Suprapubic skin (tissue), 4 donors: Measurements from ENCODE around the gene MYO10. TPM values are rescaled to one million over a fixed set of nuclear protein-coding genes. Genes with fewer than 3 reads are reported as not detected.

Experiments used
- DNase-seq, 2 donors: peaks; one replicate each; pipeline ENCODE4 v3.0.0-alpha.2; 2019; ENCODE audit warnings: low spot score in 2 of 2
- H3K27ac ChIP-seq: fragments of 200-600 bp; sonication (generic); one replicate; pipeline ENCODE4 v1.5.1; 2019
- H3K27me3 ChIP-seq: fragments of 200-600 bp; sonication (generic); one replicate; pipeline ENCODE4 v1.5.1; 2019
- H3K36me3 ChIP-seq: fragments of 200-600 bp; sonication (generic); one replicate; pipeline ENCODE4 v1.5.1; 2019
- H3K4me1 ChIP-seq: fragments of 200-600 bp; sonication (generic); one replicate; pipeline ENCODE4 v1.5.1; 2019
- H3K4me3 ChIP-seq: fragments of 200-600 bp; sonication (generic); one replicate; pipeline ENCODE4 v1.5.1; 2019; ENCODE audit warnings: mild to moderate bottlenecking
- H3K9me3 ChIP-seq: fragments of 200-600 bp; sonication (generic); one replicate; pipeline ENCODE4 v1.5.1; 2019
- EP300 ChIP-seq: sonication (generic); formaldehyde crosslinking; IDR thresholded peaks from one replicate; pipeline ENCODE4 v1.6.1; 2017; ENCODE audit warnings: antibody characterized with exemption
- POLR2A ChIP-seq, 2 donors: fragments of 450-650 bp; IDR thresholded peaks; one replicate each; pipeline ENCODE4 v1.6.1; 2017; ENCODE audit warnings: antibody characterized with exemption in 2 of 2, mild to moderate bottlenecking in 2 of 2, moderate library complexity in 2 of 2
- POLR2AphosphoS5 ChIP-seq, 3 donors: sonication (generic); formaldehyde crosslinking; IDR thresholded peaks; one replicate each; pipeline ENCODE4 v1.6.1; 2017; ENCODE audit warnings: antibody characterized with exemption in 3 of 3
- WGBS: methylation state at CpG from one replicate; pipeline ENCODE4 v1.1.5; 2018; 5-methylcytosine and 5-hydroxymethylcytosine counted together
- total RNA-seq, 4 donors: library from RNA; depleted of rRNA; stranded (reverse); fragments of >200 nt; gene quantifications; one replicate each; pipeline ENCODE4 v1.1.0, GENCODE V29; 2016
- TF ChIP-seq, protein P1 (sequence below), 2 donors: fragments of 200-600 bp in 1 of 2; fragments of 450-650 bp in 1 of 2; sonication (generic) in 1 of 2; IDR thresholded peaks; one replicate each; pipeline ENCODE4 v1.5.1; 2016 to 2019; ENCODE audit warnings: antibody characterized with exemption in 2 of 2, mild to moderate bottlenecking in 1 of 2, moderate library complexity in 1 of 2

Gene MYO10
- total RNA-seq, 4 donors from 2014 or later: 37.7 to 109 (median 64.6) TPM

DNA sequence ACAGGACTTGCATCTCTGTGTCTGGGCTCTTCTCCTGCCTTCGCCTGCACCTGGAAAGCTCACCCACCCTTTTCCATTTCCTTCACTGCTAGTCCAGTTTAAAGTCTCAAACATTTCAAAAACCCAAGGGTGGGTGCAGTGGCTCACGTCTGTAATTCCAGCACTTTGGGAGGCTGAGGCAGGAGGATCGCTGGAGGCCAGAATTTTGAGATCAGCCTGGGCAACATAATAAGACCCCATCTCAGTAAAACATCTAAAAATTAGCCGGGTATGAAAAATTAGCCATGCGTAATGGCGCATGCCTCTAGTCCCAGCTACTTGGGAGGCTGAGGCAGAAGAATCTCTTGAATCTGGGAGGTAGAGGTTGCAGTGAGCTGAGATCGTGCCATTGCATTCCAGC lies 179.4 kb downstream of the MYO10 start:
- Histone ChIP-seq H3K27ac (no peak overlapping the region), H3K27me3 (no peaks in the 10 kb centered on the region), H3K4me1 (no peaks in the 10 kb centered on the region), H3K9me3 (no peaks in the 10 kb centered on the region), H3K4me3 (no peak overlapping the region), H3K36me3 (peaks cover 47% of the 10 kb centered on the region)
- no peak for DNase-seq
- 98% methylated on average over 7 of the region's 7 CpGs for WGBS
- no peak for TF ChIP-seq POLR2AphosphoS5 (IDR thresholded peaks at IDR 0.05)
- TF ChIP-seq, protein P1, sequence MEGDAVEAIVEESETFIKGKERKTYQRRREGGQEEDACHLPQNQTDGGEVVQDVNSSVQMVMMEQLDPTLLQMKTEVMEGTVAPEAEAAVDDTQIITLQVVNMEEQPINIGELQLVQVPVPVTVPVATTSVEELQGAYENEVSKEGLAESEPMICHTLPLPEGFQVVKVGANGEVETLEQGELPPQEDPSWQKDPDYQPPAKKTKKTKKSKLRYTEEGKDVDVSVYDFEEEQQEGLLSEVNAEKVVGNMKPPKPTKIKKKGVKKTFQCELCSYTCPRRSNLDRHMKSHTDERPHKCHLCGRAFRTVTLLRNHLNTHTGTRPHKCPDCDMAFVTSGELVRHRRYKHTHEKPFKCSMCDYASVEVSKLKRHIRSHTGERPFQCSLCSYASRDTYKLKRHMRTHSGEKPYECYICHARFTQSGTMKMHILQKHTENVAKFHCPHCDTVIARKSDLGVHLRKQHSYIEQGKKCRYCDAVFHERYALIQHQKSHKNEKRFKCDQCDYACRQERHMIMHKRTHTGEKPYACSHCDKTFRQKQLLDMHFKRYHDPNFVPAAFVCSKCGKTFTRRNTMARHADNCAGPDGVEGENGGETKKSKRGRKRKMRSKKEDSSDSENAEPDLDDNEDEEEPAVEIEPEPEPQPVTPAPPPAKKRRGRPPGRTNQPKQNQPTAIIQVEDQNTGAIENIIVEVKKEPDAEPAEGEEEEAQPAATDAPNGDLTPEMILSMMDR (IDR thresholded peaks at IDR 0.05): no peak
- no peak for TF ChIP-seq POLR2A (IDR thresholded peaks at IDR 0.05)
- no peak for TF ChIP-seq EP300

DNA sequence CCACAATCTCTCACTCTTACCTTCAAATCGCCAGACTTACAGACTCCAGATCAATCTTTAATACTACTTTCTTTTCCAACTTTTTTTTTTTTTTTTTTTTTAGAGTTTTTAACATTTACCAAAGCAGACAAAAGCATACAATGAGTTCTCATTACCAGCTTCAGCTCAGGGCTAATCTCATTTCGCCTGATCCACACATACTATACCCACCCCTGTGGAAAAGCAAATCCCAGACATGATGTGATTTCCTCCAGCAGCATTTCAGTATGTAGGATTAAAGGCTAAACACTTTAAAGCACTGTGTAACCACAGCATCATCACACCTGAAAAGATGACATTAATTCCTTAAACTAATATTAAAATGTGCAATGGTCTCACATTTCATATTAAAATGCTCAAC lies 180.4 kb downstream of the MYO10 start:
- DNase-seq: no peak

DNA sequence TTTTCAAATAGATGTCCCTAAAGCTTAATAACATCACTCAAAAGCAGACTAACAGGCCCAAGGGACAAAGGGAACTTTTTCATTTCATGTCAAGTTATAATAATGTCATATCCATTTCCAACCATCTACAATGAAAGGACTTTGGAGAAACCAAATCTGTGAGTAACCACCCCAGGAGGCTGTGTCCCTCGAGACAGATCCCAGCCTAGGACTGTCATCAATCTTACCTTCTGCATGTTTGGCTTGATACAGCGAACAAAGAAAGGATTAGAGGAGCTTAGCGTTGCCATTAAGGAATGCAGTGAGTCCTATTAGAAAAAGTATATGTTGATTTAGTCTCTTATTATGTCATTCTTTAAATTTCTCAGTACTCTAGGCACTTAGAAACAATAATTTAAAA lies 181.5 kb downstream of the MYO10 start:
- Histone ChIP-seq H3K36me3 (peaks cover 30% of the 10 kb centered on the region), H3K4me3 (no peak overlapping the region), H3K4me1 (no peaks in the 10 kb centered on the region), H3K9me3 (no peaks in the 10 kb centered on the region), H3K27ac (no peak overlapping the region), H3K27me3 (no peaks in the 10 kb centered on the region)
- TF ChIP-seq, protein P1 (IDR thresholded peaks at IDR 0.05): no peak
- DNase-seq: no peak
- WGBS: 88% methylated on average over 3 of the region's 3 CpGs

More for the DNA sequence above, 180.4 kb downstream of the MYO10 start:
- TF ChIP-seq, protein P1 (IDR thresholded peaks at IDR 0.05): no peak
- TF ChIP-seq EP300: no peak
- TF ChIP-seq POLR2AphosphoS5 (IDR thresholded peaks at IDR 0.05): no peak
- TF ChIP-seq POLR2A (IDR thresholded peaks at IDR 0.05): no peak
- Histone ChIP-seq H3K27me3 (no peaks in the 10 kb centered on the region), H3K9me3 (no peaks in the 10 kb centered on the region), H3K4me3 (no peak overlapping the region), H3K27ac (no peak overlapping the region), H3K4me1 (no peaks in the 10 kb centered on the region), H3K36me3 (peaks cover 39% of the 10 kb centered on the region)
- 95% methylated on average over 2 of the region's 2 CpGs for WGBS

DNA sequence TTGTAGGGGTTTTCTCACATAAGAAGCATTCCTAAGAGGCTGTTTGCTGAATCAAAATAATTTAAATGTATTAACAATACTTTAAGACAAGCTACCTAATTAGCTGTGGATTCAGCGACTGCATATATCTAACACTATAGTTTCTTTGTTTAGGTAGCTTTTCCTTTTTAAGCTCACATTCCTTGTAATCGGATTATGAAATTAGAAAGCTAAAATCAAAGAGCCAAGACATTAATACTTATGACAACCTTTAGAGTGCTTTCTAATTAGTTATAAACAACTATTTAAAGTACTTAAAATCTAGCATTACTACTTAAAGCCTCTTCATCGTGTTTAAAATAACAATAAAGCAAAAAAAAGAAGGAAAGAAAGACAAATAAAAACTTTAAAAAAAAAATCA lies 182.0 kb downstream of the MYO10 start:
- no peak for DNase-seq
- Histone ChIP-seq H3K4me1 (no peaks in the 10 kb centered on the region), H3K27me3 (no peaks in the 10 kb centered on the region), H3K27ac (no peak overlapping the region), H3K36me3 (peaks cover 26% of the 10 kb centered on the region), H3K4me3 (no peak overlapping the region), H3K9me3 (no peaks in the 10 kb centered on the region)
- WGBS: 80% methylated on average over 3 of the region's 3 CpGs
- TF ChIP-seq POLR2AphosphoS5 (IDR thresholded peaks at IDR 0.05) (no peak), POLR2A (IDR thresholded peaks at IDR 0.05) (no peak), EP300 (no peak)
- TF ChIP-seq, protein P1 (IDR thresholded peaks at IDR 0.05): no peak

DNA sequence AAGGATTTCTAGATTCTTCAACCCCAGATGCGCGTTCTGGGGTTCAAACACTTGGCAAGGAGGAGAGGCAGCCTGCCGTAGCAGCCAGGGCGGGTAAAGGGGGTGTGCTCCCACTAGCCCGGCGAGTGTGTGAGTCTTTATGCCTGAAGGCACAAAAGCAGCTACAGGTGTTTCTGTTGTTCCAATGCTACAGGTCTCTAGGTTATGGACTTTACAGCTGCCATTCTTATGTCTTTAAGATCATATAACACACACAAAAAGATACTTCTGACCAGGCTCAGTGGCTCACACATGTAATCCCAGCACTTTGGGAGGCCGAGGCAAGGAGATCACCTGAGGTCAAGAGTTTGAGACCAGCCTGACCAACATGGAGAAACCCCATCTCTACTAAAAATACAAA lies 185.6 kb downstream of the MYO10 start:
- H3K4me3 ChIP-seq: no peak overlapping the region
- no peaks in the 10 kb centered on the region for H3K27me3 ChIP-seq
- DNase-seq: no peak
- 69% methylated on average over 7 of the region's 7 CpGs for WGBS
- no peak for TF ChIP-seq EP300
- no peak for TF ChIP-seq POLR2A (IDR thresholded peaks at IDR 0.05)
- H3K36me3 ChIP-seq: peaks cover 7% of the 10 kb centered on the region
- H3K9me3 ChIP-seq: no peaks in the 10 kb centered on the region
- no peak overlapping the region for H3K27ac ChIP-seq
- no peaks in the 10 kb centered on the region for H3K4me1 ChIP-seq

DNA sequence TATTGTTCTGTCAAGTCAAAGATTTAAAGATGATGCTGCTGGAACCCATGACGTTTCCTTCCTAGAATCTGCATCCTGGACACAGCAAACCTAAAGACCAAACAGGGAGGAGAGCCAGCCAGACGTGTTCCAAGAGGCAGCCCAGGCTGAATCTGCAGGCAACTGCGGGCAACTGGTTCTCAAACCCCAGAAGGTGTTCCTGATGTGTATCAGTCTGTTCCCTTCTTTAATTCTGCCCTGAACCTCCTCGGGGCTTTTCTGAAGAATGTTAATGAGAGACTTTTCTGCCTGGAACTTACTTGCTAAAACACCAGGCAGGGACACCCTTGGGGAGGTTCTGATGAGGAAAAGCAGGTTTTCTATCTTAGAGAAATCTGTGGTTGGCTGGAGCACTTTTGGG lies 186.5 kb downstream of the MYO10 start:
- TF ChIP-seq, protein P1 (IDR thresholded peaks at IDR 0.05): no peak
- TF ChIP-seq EP300 (no peak), POLR2A (IDR thresholded peaks at IDR 0.05) (no peak), POLR2AphosphoS5 (IDR thresholded peaks at IDR 0.05) (no peak)
- Histone ChIP-seq H3K4me3 (no peak overlapping the region), H3K9me3 (no peaks in the 10 kb centered on the region), H3K36me3 (peaks cover 4% of the 10 kb centered on the region), H3K27ac (no peak overlapping the region), H3K27me3 (no peaks in the 10 kb centered on the region), H3K4me1 (no peaks in the 10 kb centered on the region)
- no peak for DNase-seq
- WGBS: 47% methylated on average over 4 of the region's 4 CpGs
